ENCODE measurements around the gene RSPRY1.

RSPRY1 gene

GRCh38 chr16:57283214-57283958 is 97.3 kb downstream of the RSPRY1 start:
- DNase-seq (ENCODE audit: low read depth in 1 of 2, low spot score in 1 of 2), result peak in 1 of 2 experiments; percentile 19
- in situ Hi-C loops (cut with HindIII; ENCODE audit: low pct_unique_long_range_greater_than_20kb, low sequenced_read_pairs), result no loop called here
- no peak for TF ChIP-seq JUND (IDR thresholded peaks at IDR 0.05; ENCODE audit: low read depth)

- no peak for DNase-seq (ENCODE audit: low read depth in 1 of 2, low spot score in 1 of 2)
- in situ Hi-C loops (cut with HindIII; ENCODE audit: low pct_unique_long_range_greater_than_20kb, low sequenced_read_pairs), result no loop called here
- no peak for TF ChIP-seq JUND (IDR thresholded peaks at IDR 0.05; ENCODE audit: low read depth)
These were observed 97.8 kb downstream of the RSPRY1 start for GRCh38 chr16:57283959-57284208.

GRCh38 chr16:57284209-57284951 is 98.3 kb downstream of the RSPRY1 start, which contains the start of gene PLLP:
Gene PLLP, minus strand, starts transcription at chr16:57284672. Its CDS starts 132 bp downstream, at chr16:57284540.
- no peak for TF ChIP-seq JUND (IDR thresholded peaks at IDR 0.05; ENCODE audit: low read depth)
- DNase-seq (ENCODE audit: low read depth in 1 of 2, low spot score in 1 of 2), result peak; percentile 43 to 54
- in situ Hi-C loops (cut with HindIII; ENCODE audit: low pct_unique_long_range_greater_than_20kb, low sequenced_read_pairs), result no loop called here

GRCh38 chr16:57284952-57285363 is 98.8 kb downstream of the RSPRY1 start:
- in situ Hi-C loops (cut with HindIII; ENCODE audit: low pct_unique_long_range_greater_than_20kb, low sequenced_read_pairs), result no loop called here
- no peak for TF ChIP-seq JUND (IDR thresholded peaks at IDR 0.05; ENCODE audit: low read depth)
- no peak for DNase-seq (ENCODE audit: low read depth in 1 of 2, low spot score in 1 of 2)

- no peak for TF ChIP-seq JUND (IDR thresholded peaks at IDR 0.05; ENCODE audit: low read depth)
- in situ Hi-C loops (cut with HindIII; ENCODE audit: low pct_unique_long_range_greater_than_20kb, low sequenced_read_pairs), result no loop called here
- no peak for DNase-seq (ENCODE audit: low read depth in 1 of 2, low spot score in 1 of 2)
These were observed 99.2 kb downstream of the RSPRY1 start for GRCh38 chr16:57285379-57285778.

- in situ Hi-C loops (cut with HindIII; ENCODE audit: low pct_unique_long_range_greater_than_20kb, low sequenced_read_pairs), result no loop called here
- TF ChIP-seq JUND (IDR thresholded peaks at IDR 0.05; ENCODE audit: low read depth), result no peak
- DNase-seq (ENCODE audit: low read depth in 1 of 2, low spot score in 1 of 2), result no peak
These were observed 103.5 kb downstream of the RSPRY1 start for GRCh38 chr16:57289391-57290257.
